HFFc6 (cell line): Measurements from ENCODE around the gene WSCD1. TPM values are rescaled to one million over a fixed set of nuclear protein-coding genes. Genes with fewer than 3 reads are reported as not detected.

Experiments used
- DNase-seq: peaks from one replicate; pipeline ENCODE4 v3.0.0-alpha.2; 2018
- H3K27ac Mint-ChIP-seq: 2 replicates; pipeline ENCODE4 v1.8.0; 2020; ENCODE audit warnings: mild to moderate bottlenecking, mixed read lengths
- H3K27me3 Mint-ChIP-seq: 2 replicates; pipeline ENCODE4 v1.8.0; 2021; ENCODE audit warnings: mild to moderate bottlenecking, moderate library complexity, mixed read lengths; ENCODE audit not compliant: insufficient read depth
- H3K36me3 Mint-ChIP-seq: 2 replicates; pipeline ENCODE4 v1.8.0; 2021; ENCODE audit warnings: low read depth, mixed read lengths
- H3K4me1 Mint-ChIP-seq: 2 replicates; pipeline ENCODE4 v1.8.0; 2020; ENCODE audit warnings: low read depth, mixed read lengths
- H3K4me3 Mint-ChIP-seq: 2 replicates; pipeline ENCODE4 v1.8.0; 2020; ENCODE audit warnings: mild to moderate bottlenecking, moderate library complexity, mixed read lengths
- H3K9me3 Mint-ChIP-seq: 2 replicates; pipeline ENCODE4 v1.8.0; 2020; ENCODE audit warnings: mild to moderate bottlenecking, mixed read lengths
- total RNA-seq, 6 experiments: library from RNA; stranded (reverse); fragmentation: NEBNext Ultra II Directional; extraction: Animal tissue kit (Norgen Biotek cat#: 25700); gene quantifications; 2 replicates in 1 of 6; 3 replicates in 5 of 6; pipeline ENCODE4 v1.2.3, GENCODE V29; 2021
- TF ChIP-seq, protein P1 (sequence below): fragments of 200-600 bp; sonication (generic); IDR thresholded peaks from 2 replicates; pipeline ENCODE4 v1.5.0; 2021; ENCODE audit warnings: antibody characterized with exemption, mild to moderate bottlenecking

WSCD1 gene
- total RNA-seq, 6 experiments from 2014 or later = not detected

DNA sequence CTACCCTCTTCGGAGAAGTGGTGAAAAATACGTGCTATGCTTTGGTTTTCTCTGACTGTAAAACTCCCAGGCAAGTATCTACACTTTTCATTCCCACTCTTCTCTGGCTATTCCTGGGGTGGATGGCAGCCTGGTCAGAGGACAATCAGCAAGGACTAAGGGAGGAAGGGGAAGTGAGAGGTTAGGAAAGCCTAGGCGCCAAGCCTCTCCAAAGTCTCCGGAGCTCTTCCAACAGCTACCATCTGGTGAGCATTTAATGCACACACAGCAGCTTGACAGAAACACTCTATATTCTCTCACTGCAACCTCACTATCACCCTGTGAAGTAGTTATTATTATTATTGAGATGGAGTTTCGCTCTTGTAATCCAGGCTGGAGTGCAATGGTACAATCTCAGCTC lies 65.1 kb downstream of the WSCD1 start:
- peaks cover 6% of the 10 kb centered on the region for H3K27me3 Mint-ChIP-seq
- DNase-seq = no peak
- H3K27ac Mint-ChIP-seq = no peak overlapping the region
- H3K9me3 Mint-ChIP-seq = peaks cover 7% of the 10 kb centered on the region; the same call in 1 of the 2 replicates
- TF ChIP-seq, protein P1, sequence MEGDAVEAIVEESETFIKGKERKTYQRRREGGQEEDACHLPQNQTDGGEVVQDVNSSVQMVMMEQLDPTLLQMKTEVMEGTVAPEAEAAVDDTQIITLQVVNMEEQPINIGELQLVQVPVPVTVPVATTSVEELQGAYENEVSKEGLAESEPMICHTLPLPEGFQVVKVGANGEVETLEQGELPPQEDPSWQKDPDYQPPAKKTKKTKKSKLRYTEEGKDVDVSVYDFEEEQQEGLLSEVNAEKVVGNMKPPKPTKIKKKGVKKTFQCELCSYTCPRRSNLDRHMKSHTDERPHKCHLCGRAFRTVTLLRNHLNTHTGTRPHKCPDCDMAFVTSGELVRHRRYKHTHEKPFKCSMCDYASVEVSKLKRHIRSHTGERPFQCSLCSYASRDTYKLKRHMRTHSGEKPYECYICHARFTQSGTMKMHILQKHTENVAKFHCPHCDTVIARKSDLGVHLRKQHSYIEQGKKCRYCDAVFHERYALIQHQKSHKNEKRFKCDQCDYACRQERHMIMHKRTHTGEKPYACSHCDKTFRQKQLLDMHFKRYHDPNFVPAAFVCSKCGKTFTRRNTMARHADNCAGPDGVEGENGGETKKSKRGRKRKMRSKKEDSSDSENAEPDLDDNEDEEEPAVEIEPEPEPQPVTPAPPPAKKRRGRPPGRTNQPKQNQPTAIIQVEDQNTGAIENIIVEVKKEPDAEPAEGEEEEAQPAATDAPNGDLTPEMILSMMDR = no peak
- H3K4me1 Mint-ChIP-seq = no peaks in the 10 kb centered on the region
- H3K36me3 Mint-ChIP-seq = no peaks in the 10 kb centered on the region
- no peak overlapping the region for H3K4me3 Mint-ChIP-seq

DNA sequence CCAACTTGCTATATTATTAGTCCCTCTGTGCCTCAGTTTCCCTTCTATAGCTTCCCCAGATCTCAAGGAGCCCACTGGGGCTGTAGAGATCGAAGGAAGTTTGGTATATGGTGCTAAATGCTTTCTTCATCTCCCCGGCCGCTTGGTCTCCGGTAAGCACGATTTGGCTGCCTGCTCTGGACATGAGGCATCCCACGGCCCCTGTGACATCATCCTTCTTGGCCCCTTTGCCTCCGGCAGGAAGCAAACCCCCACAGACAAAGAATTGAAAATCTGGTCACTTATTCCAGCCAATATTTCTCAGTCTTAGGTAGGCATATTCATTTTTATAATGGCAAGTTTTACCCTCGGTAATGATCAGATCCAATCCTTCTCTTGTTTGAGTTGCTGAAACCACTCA lies 65.8 kb downstream of the WSCD1 start:
- TF ChIP-seq, protein P1 = no peak
- Mint-ChIP-seq H3K27me3 (peaks cover 6% of the 10 kb centered on the region), H3K4me1 (no peaks in the 10 kb centered on the region), H3K4me3 (no peak overlapping the region), H3K27ac (no peak overlapping the region), H3K36me3 (no peaks in the 10 kb centered on the region), H3K9me3 (peaks cover 7% of the 10 kb centered on the region; the same call in 1 of the 2 replicates)
- DNase-seq = no peak

DNA sequence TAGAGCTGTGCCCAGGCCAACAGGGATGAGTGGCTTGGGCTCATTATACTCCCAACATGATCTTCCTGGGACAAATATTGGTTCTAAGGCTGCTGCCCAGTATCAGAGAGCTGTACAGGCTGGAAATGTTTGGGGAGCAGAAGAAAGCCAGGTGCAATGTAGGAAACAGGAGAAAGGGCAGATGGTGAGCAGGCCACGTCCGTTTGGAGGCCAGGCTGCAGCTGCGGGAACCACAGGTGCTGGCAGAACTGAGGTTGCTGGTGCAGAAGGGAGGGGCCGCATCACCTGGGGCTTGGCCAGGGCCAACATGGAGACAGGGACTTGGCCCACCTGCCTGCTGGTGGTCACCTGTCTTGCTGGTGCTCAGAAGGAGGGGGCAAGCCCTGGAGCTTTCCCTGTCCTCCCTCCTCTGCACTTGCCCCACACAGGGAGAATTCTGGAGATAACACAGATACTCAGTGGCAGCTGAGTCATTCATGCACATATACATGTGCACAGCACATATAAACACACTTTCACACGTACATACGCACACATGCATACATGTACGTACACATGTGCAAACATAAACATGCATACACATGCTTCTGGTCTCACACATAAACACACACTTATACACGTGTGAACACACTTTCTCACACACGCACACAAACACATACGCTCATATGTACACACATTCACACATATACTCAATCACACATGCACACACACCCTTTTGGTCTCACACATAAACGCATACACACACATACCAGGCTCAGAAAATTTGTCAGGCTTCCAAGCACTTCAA lies 67.7 kb downstream of the WSCD1 start:
- no peaks in the 10 kb centered on the region for H3K9me3 Mint-ChIP-seq
- DNase-seq = no peak
- TF ChIP-seq, protein P1 = no peak
- no peaks in the 10 kb centered on the region for H3K36me3 Mint-ChIP-seq
- no peak overlapping the region for H3K4me3 Mint-ChIP-seq
- no peaks in the 10 kb centered on the region for H3K4me1 Mint-ChIP-seq
- H3K27ac Mint-ChIP-seq = no peak overlapping the region
- peaks cover 4% of the 10 kb centered on the region; the same call in 1 of the 2 replicates for H3K27me3 Mint-ChIP-seq

DNA sequence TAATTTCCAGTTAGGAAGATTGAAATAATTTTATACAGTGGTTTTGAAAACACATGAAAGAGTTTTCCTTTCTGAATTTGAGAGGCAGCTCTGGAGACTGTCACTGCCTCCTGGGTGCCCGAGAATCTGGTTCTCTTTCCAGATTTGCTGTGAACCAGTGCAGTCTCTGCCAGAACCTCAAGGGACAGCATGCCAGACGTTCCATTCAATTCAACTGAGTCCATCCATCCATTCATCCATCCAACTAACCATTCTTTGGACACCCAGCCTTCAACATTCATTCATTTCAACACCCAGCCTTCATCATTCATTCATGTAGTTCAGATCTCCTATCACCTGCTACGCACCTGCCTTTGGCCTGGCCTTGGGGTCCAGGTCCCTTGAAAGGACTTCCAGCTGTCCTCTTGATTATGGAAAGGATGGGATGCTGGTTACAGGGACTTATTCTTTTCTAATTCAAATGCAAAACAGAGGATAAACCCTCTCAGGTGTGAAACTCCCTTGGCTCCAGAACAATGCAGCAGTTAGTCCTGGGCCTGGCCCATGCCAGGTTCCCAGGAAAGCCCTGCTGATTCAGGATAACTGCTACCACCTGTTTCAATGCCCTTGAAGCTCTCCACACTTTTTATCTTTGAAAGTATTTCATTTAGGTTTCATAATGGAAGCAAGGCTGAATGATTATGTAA lies 68.7 kb downstream of the WSCD1 start:
- TF ChIP-seq, protein P1 = no peak
- Mint-ChIP-seq H3K9me3 (no peaks in the 10 kb centered on the region), H3K4me3 (no peak overlapping the region), H3K27me3 (peaks cover 4% of the 10 kb centered on the region; the same call in 1 of the 2 replicates), H3K27ac (no peak overlapping the region), H3K4me1 (no peaks in the 10 kb centered on the region), H3K36me3 (no peaks in the 10 kb centered on the region)
- no peak for DNase-seq

DNA sequence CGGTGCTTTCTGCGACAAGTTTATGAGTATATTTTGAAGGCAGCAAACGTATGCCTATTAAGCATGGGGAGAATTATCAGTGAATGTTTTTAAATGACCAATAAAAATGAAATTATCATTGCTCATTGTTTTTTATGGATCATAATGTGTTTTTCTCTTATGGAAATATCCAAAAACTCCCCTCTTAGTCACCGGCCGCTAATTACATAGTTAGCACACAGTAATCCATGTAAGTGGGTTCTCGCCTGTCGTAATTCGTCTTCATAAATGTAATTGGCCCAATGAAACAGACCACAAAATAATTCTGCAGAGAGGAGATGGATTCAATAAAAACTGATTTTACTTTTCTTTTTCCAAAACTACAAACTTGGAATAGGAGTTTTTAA lies 69.3 kb downstream of the WSCD1 start:
- H3K9me3 Mint-ChIP-seq = no peaks in the 10 kb centered on the region
- peaks cover 4% of the 10 kb centered on the region; the same call in 1 of the 2 replicates for H3K27me3 Mint-ChIP-seq
- TF ChIP-seq, protein P1 = no peak
- H3K27ac Mint-ChIP-seq = no peak overlapping the region
- H3K4me1 Mint-ChIP-seq = no peaks in the 10 kb centered on the region
- DNase-seq = no peak
- no peaks in the 10 kb centered on the region for H3K36me3 Mint-ChIP-seq
- H3K4me3 Mint-ChIP-seq = no peak overlapping the region
